Erythroblast (primary cell): ENCODE results near the gene MAMDC2.

ENCODE experiments used
- GATA1 ChIP-seq: IDR thresholded peaks from 2 replicates; pipeline ENCODE4 v1.6.1; 2011; ENCODE audit warnings: low read depth, mild to moderate bottlenecking, control low read depth, low read length, moderate library complexity
- POLR2A ChIP-seq: IDR thresholded peaks from 2 replicates; pipeline ENCODE4 v1.6.1; 2011; ENCODE audit warnings: mild to moderate bottlenecking, low read length

GRCh38 chr9:70073193-70073592 lies 29.5 kb downstream of the MAMDC2 start:
- TF ChIP-seq POLR2A (no peak), GATA1 (no peak)
